Activated T-helper 1 cell treated with anti-CD3 and anti-CD28 coated beads, Interleukin-12 subunit alpha, Interleukin-12 subunit beta, Interleukin-2, Interleukin-4 antibody, amounts not matched to agents 30 ng/mL and 10 ng/mL and 1 ng/mL, durations not matched to agents 14 hours and 24 hours and 36 hours (primary cell): Measurements from ENCODE around the gene SPRR1A. TPM values are rescaled to one million over a fixed set of nuclear protein-coding genes. Genes with fewer than 3 reads are reported as not detected.

ENCODE experiments used
- DNase-seq: peaks from one replicate; pipeline ENCODE4 v3.0.0; 2021; ENCODE audit warnings: low spot score
- H3K27ac Mint-ChIP-seq: one replicate; pipeline ENCODE4 v1.8.0; 2021; ENCODE audit warnings: mild to moderate bottlenecking, mixed read lengths
- H3K27me3 Mint-ChIP-seq: one replicate; pipeline ENCODE4 v1.8.0; 2022; ENCODE audit warnings: mild to moderate bottlenecking, moderate library complexity, mixed read lengths; ENCODE audit not compliant: insufficient read depth
- H3K36me3 Mint-ChIP-seq: one replicate; pipeline ENCODE4 v1.8.0; 2021; ENCODE audit warnings: low read depth, mixed read lengths
- H3K4me1 Mint-ChIP-seq: one replicate; pipeline ENCODE4 v1.8.0; 2021; ENCODE audit warnings: low read depth, mixed read lengths
- H3K4me3 Mint-ChIP-seq: one replicate; pipeline ENCODE4 v1.8.0; 2021; ENCODE audit warnings: mild to moderate bottlenecking, moderate library complexity, mixed read lengths
- H3K9me3 Mint-ChIP-seq: one replicate; pipeline ENCODE4 v1.8.0; 2021; ENCODE audit warnings: mixed read lengths
- intact Hi-C: fragments of 100-400 bp; cut with micrococcal nuclease; formaldehyde crosslinking; loops from one replicate; pipeline ENCODE4 v1.15.1; 2024
- total RNA-seq: library from RNA; stranded (reverse); gene quantifications from 2 replicates; pipeline ENCODE4 v1.2.3, GENCODE V29; 2022

Gene SPRR1A
- total RNA-seq, 1 donor from 2014 or later: not detected

- intact Hi-C loops: no loop called here
- Mint-ChIP-seq H3K4me1 (no peaks in the 10 kb centered on the region), H3K36me3 (no peaks in the 10 kb centered on the region), H3K9me3 (no peaks in the 10 kb centered on the region), H3K4me3 (no peak overlapping the region), H3K27me3 (peaks cover 4% of the 10 kb centered on the region), H3K27ac (no peak overlapping the region)
- DNase-seq: no peak
These were observed 39.2 kb downstream of the SPRR1A start for GRCh38 chr1:153023109-153023508.

GRCh38 chr1:153024413-153024812, 40.5 kb downstream of the SPRR1A start:
- H3K27ac Mint-ChIP-seq: no peak overlapping the region
- H3K4me1 Mint-ChIP-seq: no peaks in the 10 kb centered on the region
- H3K4me3 Mint-ChIP-seq: no peak overlapping the region
- DNase-seq: no peak
- no peaks in the 10 kb centered on the region for H3K36me3 Mint-ChIP-seq
- peaks cover 4% of the 10 kb centered on the region for H3K27me3 Mint-ChIP-seq
- no peaks in the 10 kb centered on the region for H3K9me3 Mint-ChIP-seq
- intact Hi-C loops: no loop called here

- H3K4me1 Mint-ChIP-seq: no peaks in the 10 kb centered on the region
- H3K27ac Mint-ChIP-seq: no peak overlapping the region
- peaks cover 4% of the 10 kb centered on the region for H3K27me3 Mint-ChIP-seq
- H3K36me3 Mint-ChIP-seq: no peaks in the 10 kb centered on the region
- intact Hi-C loops: no loop called here
- no peak overlapping the region for H3K4me3 Mint-ChIP-seq
- H3K9me3 Mint-ChIP-seq: no peaks in the 10 kb centered on the region
- no peak for DNase-seq
These were observed 41.9 kb downstream of the SPRR1A start for GRCh38 chr1:153025797-153026196.

GRCh38 chr1:153028766-153029165, 44.9 kb downstream of the SPRR1A start:
- H3K27ac Mint-ChIP-seq: no peak overlapping the region
- H3K9me3 Mint-ChIP-seq: no peaks in the 10 kb centered on the region
- intact Hi-C loops: no loop called here
- H3K27me3 Mint-ChIP-seq: no peaks in the 10 kb centered on the region
- H3K4me1 Mint-ChIP-seq: no peaks in the 10 kb centered on the region
- H3K36me3 Mint-ChIP-seq: no peaks in the 10 kb centered on the region
- H3K4me3 Mint-ChIP-seq: no peak overlapping the region
- no peak for DNase-seq

- Mint-ChIP-seq H3K36me3 (no peaks in the 10 kb centered on the region), H3K27me3 (no peaks in the 10 kb centered on the region), H3K27ac (no peak within 1 kb of the TSS), H3K4me1 (no peaks in the 10 kb centered on the region), H3K4me3 (no peak within 1 kb of the TSS), H3K9me3 (no peaks in the 10 kb centered on the region)
- intact Hi-C loops: no loop called here
- DNase-seq: no peak
These were observed 47.0 kb downstream of the SPRR1A start, which contains the start of gene SPRR1B for GRCh38 chr1:153030895-153031294. SPRR1B (plus strand) TSS chr1:153031203; CDS start chr1:153032346, 1,143 bp downstream.

GRCh38 chr1:153032073-153032472, 48.2 kb downstream of the SPRR1A start:
- Mint-ChIP-seq H3K4me1 (no peaks in the 10 kb centered on the region), H3K4me3 (no peak overlapping the region), H3K36me3 (no peaks in the 10 kb centered on the region), H3K9me3 (no peaks in the 10 kb centered on the region), H3K27me3 (no peaks in the 10 kb centered on the region), H3K27ac (no peak overlapping the region)
- DNase-seq: no peak
- intact Hi-C loops: no loop called here

GRCh38 chr1:153032677-153033308, 48.9 kb downstream of the SPRR1A start:
- H3K4me3 Mint-ChIP-seq: no peak overlapping the region
- H3K27ac Mint-ChIP-seq: no peak overlapping the region
- intact Hi-C loops: no loop called here
- H3K36me3 Mint-ChIP-seq: no peaks in the 10 kb centered on the region
- no peaks in the 10 kb centered on the region for H3K9me3 Mint-ChIP-seq
- no peak for DNase-seq
- H3K27me3 Mint-ChIP-seq: peaks cover 5% of the 10 kb centered on the region
- no peaks in the 10 kb centered on the region for H3K4me1 Mint-ChIP-seq

GRCh38 chr1:153035211-153035610, 51.3 kb downstream of the SPRR1A start:
- Mint-ChIP-seq H3K9me3 (no peaks in the 10 kb centered on the region), H3K27ac (no peak overlapping the region), H3K36me3 (no peaks in the 10 kb centered on the region), H3K27me3 (peaks cover 10% of the 10 kb centered on the region), H3K4me3 (no peak overlapping the region), H3K4me1 (no peaks in the 10 kb centered on the region)
- intact Hi-C loops: no loop called here
- no peak for DNase-seq

Other genes starting within 250 kb of the SPRR1A start
- not detected in 2 replicates for gene KPRP, start 226.1 kb upstream of the SPRR1A start, total RNA-seq
- gene LCE1F, start 208.9 kb upstream of the SPRR1A start, total RNA-seq: not detected in 2 replicates
- gene LCE1E, start 197.8 kb upstream of the SPRR1A start, total RNA-seq: not detected in 2 replicates
- gene LCE1D, start 187.4 kb upstream of the SPRR1A start, total RNA-seq: not detected in 2 replicates
- gene LCE1C, start 177.4 kb upstream of the SPRR1A start, total RNA-seq: not detected in 2 replicates
- not detected in 2 replicates for gene LCE1B, start 172.1 kb upstream of the SPRR1A start, total RNA-seq
- gene LCE1A, start 156.6 kb upstream of the SPRR1A start, total RNA-seq: not detected in 2 replicates
- not detected in 2 replicates for gene LCE6A, start 141.2 kb upstream of the SPRR1A start, total RNA-seq
- gene LCE7A, start 124.1 kb upstream of the SPRR1A start, total RNA-seq: not detected in 2 replicates
- gene SMCP, start 105.8 kb upstream of the SPRR1A start, total RNA-seq: not detected in 2 replicates
- not detected in 2 replicates for gene IVL, start 75.5 kb upstream of the SPRR1A start, total RNA-seq
- gene SPRR5, start 36.9 kb upstream of the SPRR1A start, total RNA-seq: not detected in 2 replicates
- not detected in 2 replicates for gene SPRR4, start 13.4 kb upstream of the SPRR1A start, total RNA-seq
- not detected in 2 replicates for gene SPRR3, start 17.7 kb downstream of the SPRR1A start, total RNA-seq
- gene SPRR1B, start 47.1 kb downstream of the SPRR1A start, total RNA-seq: not detected in 2 replicates
- not detected in 2 replicates for gene SPRR2D, start 57.0 kb downstream of the SPRR1A start, total RNA-seq
- gene SPRR2A, start 73.4 kb downstream of the SPRR1A start, total RNA-seq: not detected in 2 replicates
- gene SPRR2B, start 87.5 kb downstream of the SPRR1A start, total RNA-seq: not detected in 2 replicates
- gene SPRR2E, start 110.4 kb downstream of the SPRR1A start, total RNA-seq: not detected in 2 replicates
- not detected in 2 replicates for gene SPRR2F, start 129.4 kb downstream of the SPRR1A start, total RNA-seq
- gene SPRR2G, start 166.8 kb downstream of the SPRR1A start, total RNA-seq: not detected in 2 replicates
- not detected in 2 replicates for gene LELP1, start 219.3 kb downstream of the SPRR1A start, total RNA-seq
- not detected in 2 replicates for gene PRR9, start 233.5 kb downstream of the SPRR1A start, total RNA-seq